Osteoblast (primary cell): ENCODE data around the gene NKAIN4. TPM values are rescaled to one million over a fixed set of nuclear protein-coding genes. Genes with fewer than 3 reads are reported as not detected.

ENCODE experiments used
- DNase-seq: peaks from one replicate; pipeline ENCODE4 v3.0.0; 2011; ENCODE audit warnings: low spot score, mixed read lengths; ENCODE audit not compliant: insufficient read length; ENCODE audit errors: missing footprints
- H2AFZ ChIP-seq: 2 replicates; pipeline ENCODE4 v1.6.0; 2011; ENCODE audit warnings: mild to moderate bottlenecking, low read length
- H3K27ac ChIP-seq: 2 replicates; pipeline ENCODE4 v1.5.1; 2011; ENCODE audit warnings: mild to moderate bottlenecking, low read depth, low read length, moderate library complexity
- H3K27me3 ChIP-seq: 2 replicates; pipeline ENCODE4 v1.6.0; 2012; ENCODE audit warnings: mild to moderate bottlenecking, control low read depth, inconsistent platforms, low read length, moderate library complexity; ENCODE audit not compliant: insufficient read depth
- H3K36me3 ChIP-seq: 2 replicates; pipeline ENCODE4 v1.5.1; 2011; ENCODE audit warnings: mild to moderate bottlenecking, low read length, control low read depth, moderate library complexity; ENCODE audit not compliant: insufficient read depth
- H3K4me1 ChIP-seq: 2 replicates; pipeline ENCODE4 v1.5.1; 2011; ENCODE audit warnings: mild to moderate bottlenecking, low read length, control low read depth, moderate library complexity; ENCODE audit not compliant: insufficient read depth
- H3K4me2 ChIP-seq: 2 replicates; pipeline ENCODE4 v1.6.0; 2011; ENCODE audit warnings: mild to moderate bottlenecking, low read length; ENCODE audit not compliant: insufficient read depth
- H3K4me3 ChIP-seq: fragments of 200-600 bp; sonication (generic); 3 replicates; pipeline ENCODE4 v1.5.1; 2012; ENCODE audit warnings: mild to moderate bottlenecking, low read length, inconsistent platforms; ENCODE audit not compliant: insufficient read depth
- H3K79me2 ChIP-seq: 2 replicates; pipeline ENCODE4 v1.6.0; 2012; ENCODE audit warnings: mild to moderate bottlenecking, low read length, control low read depth, inconsistent platforms; ENCODE audit not compliant: insufficient read depth
- H3K9me3 ChIP-seq: 2 replicates; pipeline ENCODE4 v1.5.1; 2011; ENCODE audit warnings: low read depth, low read length, control low read depth
- H4K20me1 ChIP-seq: 2 replicates; pipeline ENCODE4 v1.6.0; 2012; ENCODE audit warnings: mild to moderate bottlenecking, low read length, control low read depth; ENCODE audit not compliant: insufficient read depth
- CTCF ChIP-seq: IDR thresholded peaks from 2 replicates; pipeline ENCODE4 v1.5.1; 2011; ENCODE audit warnings: mild to moderate bottlenecking, low read depth, low read length, moderate library complexity; ENCODE audit errors: extremely low read depth
- total RNA-seq: library from RNA; depleted of rRNA; stranded (reverse); fragments of >200 nt; gene quantifications from 2 replicates; pipeline ENCODE4 v1.2.3, GENCODE V29; 2012

NKAIN4 gene
- total RNA-seq, 1 donor, result not detected

DNA sequence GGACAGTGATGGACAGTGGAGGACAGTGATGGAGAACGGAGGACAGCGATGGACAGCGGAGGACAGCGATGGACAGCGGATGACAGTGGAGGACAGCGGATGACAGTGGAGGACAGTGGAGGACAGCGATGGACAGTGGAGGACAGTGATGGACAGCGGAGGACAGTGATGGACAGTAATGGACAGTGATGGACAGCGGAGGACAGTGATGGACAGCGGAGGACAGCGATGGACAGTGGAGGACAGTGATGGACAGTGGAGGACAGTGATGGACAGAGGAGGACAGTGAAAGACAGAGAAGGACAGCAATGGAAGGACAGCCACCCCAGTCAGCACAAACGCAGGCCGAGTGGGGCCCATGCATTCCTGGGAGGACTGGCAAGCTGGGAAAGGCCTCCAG is 3.4 kb upstream of the NKAIN4 start:
- H3K9me3 ChIP-seq, result no peaks in the 10 kb centered on the region
- H3K4me3 ChIP-seq, result no peak overlapping the region
- no peaks in the 10 kb centered on the region for H3K4me1 ChIP-seq
- H3K27ac ChIP-seq, result no peak overlapping the region
- H3K79me2 ChIP-seq, result no peaks in the 10 kb centered on the region
- no peak overlapping the region for H2AFZ ChIP-seq
- H4K20me1 ChIP-seq, result no peaks in the 10 kb centered on the region
- DNase-seq, result no peak
- no peak for TF ChIP-seq CTCF
- H3K36me3 ChIP-seq, result no peaks in the 10 kb centered on the region
- no peak overlapping the region for H3K4me2 ChIP-seq
- peaks cover 68% of the 10 kb centered on the region for H3K27me3 ChIP-seq

DNA sequence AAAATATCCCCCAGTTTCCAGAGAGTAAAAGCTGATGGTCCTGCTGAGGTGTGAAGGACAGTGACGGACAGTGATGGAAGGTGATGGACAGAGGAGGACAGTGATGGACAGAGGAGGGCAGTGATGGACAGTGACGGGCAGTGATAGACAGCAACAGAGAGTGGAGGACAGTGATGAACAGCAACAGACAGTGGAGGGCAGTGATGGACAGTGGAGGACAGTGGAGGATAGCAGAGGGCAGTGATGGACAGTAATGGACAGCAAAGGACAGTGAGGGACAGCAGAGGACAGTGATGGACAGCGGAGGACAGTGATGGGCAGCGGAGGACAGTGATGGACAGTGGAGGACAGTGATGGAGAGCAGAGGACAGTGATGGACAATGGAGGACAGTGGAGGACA is 2.7 kb upstream of the NKAIN4 start:
- Histone ChIP-seq H2AFZ (no peak overlapping the region), H3K4me3 (no peak overlapping the region), H3K27me3 (peaks cover 70% of the 10 kb centered on the region), H3K27ac (no peak overlapping the region), H3K4me2 (no peak overlapping the region), H4K20me1 (no peaks in the 10 kb centered on the region), H3K79me2 (no peaks in the 10 kb centered on the region), H3K9me3 (no peaks in the 10 kb centered on the region), H3K4me1 (no peaks in the 10 kb centered on the region), H3K36me3 (no peaks in the 10 kb centered on the region)
- no peak for DNase-seq
- no peak for TF ChIP-seq CTCF

- H3K4me1 ChIP-seq, result no peaks in the 10 kb centered on the region
- no peaks in the 10 kb centered on the region for H4K20me1 ChIP-seq
- H3K4me2 ChIP-seq, result no peak overlapping the region
- H3K4me3 ChIP-seq, result no peak overlapping the region
- no peaks in the 10 kb centered on the region for H3K36me3 ChIP-seq
- no peak overlapping the region for H2AFZ ChIP-seq
- no peak overlapping the region for H3K27ac ChIP-seq
- no peak for DNase-seq
- TF ChIP-seq CTCF, result no peak
- H3K79me2 ChIP-seq, result no peaks in the 10 kb centered on the region
- peaks cover 65% of the 10 kb centered on the region for H3K27me3 ChIP-seq
- H3K9me3 ChIP-seq, result no peaks in the 10 kb centered on the region
Measured at GRCh38 chr20:63255931-63256704, 1.9 kb upstream of the NKAIN4 start.

- Histone ChIP-seq H2AFZ (no peak overlapping the region), H3K4me1 (no peaks in the 10 kb centered on the region), H3K4me2 (no peak overlapping the region), H3K79me2 (no peaks in the 10 kb centered on the region), H3K9me3 (no peaks in the 10 kb centered on the region), H3K4me3 (no peak overlapping the region), H3K27ac (no peak overlapping the region), H4K20me1 (no peaks in the 10 kb centered on the region), H3K36me3 (no peaks in the 10 kb centered on the region), H3K27me3 (peaks cover 53% of the 10 kb centered on the region)
- no peak for DNase-seq
- TF ChIP-seq CTCF, result no peak
Measured at GRCh38 chr20:63254606-63255384, 532 bp upstream of the NKAIN4 start.
